IMR-90 (cell line): Measurements from ENCODE around the gene GBX2. TPM values are rescaled to one million over a fixed set of nuclear protein-coding genes. Genes with fewer than 3 reads are reported as not detected.
A peak's percentile ranks its signal among the peaks of the same experiment; 100 is the strongest.

Experiments used
- ATAC-seq: fragments of 200-7000 bp; cut with Tn5 transposase; 2 replicates; pipeline ENCODE4 v1.9.1; 2020; ENCODE audit warnings: low read depth, mild to moderate bottlenecking, moderate library complexity
- BruUV-seq: library from RNA; stranded (reverse); fragments of 400-500 nt; replicated peaks from 2 replicates; lab custom pipeline; 2021; lab: Mats Ljungman, UMichigan
- CTCF ChIA-PET: fragments of 300-600 bp; formaldehyde crosslinking; extraction: SDS; loops from one replicate; lab custom pipeline; 2021; ENCODE audit warnings: antibody characterized with exemption; lab: Yijun Ruan, JAX
- POLR2A ChIA-PET: fragments of 300-600 bp; sonication (Branson Sonifier 250); formaldehyde crosslinking; loops from one replicate; lab custom pipeline; 2022; ENCODE audit warnings: antibody characterized with exemption; ENCODE audit not compliant: unreplicated experiment; lab: Charles Lee
- DNase-seq: peaks from one replicate; pipeline ENCODE4 v3.0.0; 2013
- H2AFZ ChIP-seq: replicated peaks from 2 replicates; pipeline ENCODE3; 2013; ENCODE audit warnings: low read length, mild to moderate bottlenecking; ENCODE audit not compliant: poor library complexity
- H2AK5ac ChIP-seq: 2 replicates; pipeline ENCODE4 v1.6.1; 2013; ENCODE audit warnings: low read depth, low read length, inconsistent platforms
- H2AK9ac ChIP-seq: replicated peaks from 2 replicates; pipeline ENCODE3; 2013; ENCODE audit warnings: mild to moderate bottlenecking, low read depth, low read length, moderate library complexity; ENCODE audit not compliant: poor library complexity
- H2BK120ac ChIP-seq: 2 replicates; pipeline ENCODE4 v1.6.1; 2013; ENCODE audit warnings: low read depth, low read length, inconsistent platforms
- H2BK15ac ChIP-seq: 3 replicates; pipeline ENCODE4 v1.6.1; 2013; ENCODE audit warnings: low read depth, low read length, inconsistent platforms
- H2BK20ac ChIP-seq: 2 replicates; pipeline ENCODE4 v1.6.1; 2013; ENCODE audit warnings: low read depth, mild to moderate bottlenecking, inconsistent platforms, low read length, moderate library complexity
- H2BK5ac ChIP-seq: 2 replicates; pipeline ENCODE4 v1.6.1; 2013; ENCODE audit warnings: mild to moderate bottlenecking, low read depth, low read length, inconsistent platforms; ENCODE audit not compliant: poor library complexity, severe bottlenecking
- H3K14ac ChIP-seq: replicated peaks from 2 replicates; pipeline ENCODE4 v1.6.1; 2013; ENCODE audit warnings: low read depth, low read length, inconsistent platforms
- H3K18ac ChIP-seq: 2 replicates; pipeline ENCODE4 v1.6.1; 2013; ENCODE audit warnings: low read depth, low read length, control low read depth
- H3K23ac ChIP-seq: 2 replicates; pipeline ENCODE4 v1.6.1; 2013; ENCODE audit warnings: low read depth, low read length, inconsistent platforms
- H3K27ac ChIP-seq: 2 replicates; pipeline ENCODE4 v1.5.1; 2013; ENCODE audit warnings: mild to moderate bottlenecking, control low read depth, low read length; ENCODE audit not compliant: insufficient read depth
- H3K27me3 ChIP-seq: 2 replicates; pipeline ENCODE4 v1.6.1; 2013; ENCODE audit warnings: low read length; ENCODE audit not compliant: control insufficient read depth, insufficient read depth
- H3K36me3 ChIP-seq: 2 replicates; pipeline ENCODE4 v1.6.1; 2013; ENCODE audit warnings: low read length, mixed read lengths; ENCODE audit not compliant: control insufficient read depth, insufficient read depth
- H3K4ac ChIP-seq: 2 replicates; pipeline ENCODE4 v1.6.1; 2013; ENCODE audit warnings: low read depth, low read length, inconsistent platforms
- H3K4me1 ChIP-seq: 2 replicates; pipeline ENCODE4 v1.6.1; 2013; ENCODE audit warnings: low read length, mixed read lengths; ENCODE audit not compliant: control insufficient read depth, insufficient read depth
- H3K4me2 ChIP-seq: 2 replicates; pipeline ENCODE4 v1.6.1; 2013; ENCODE audit warnings: low read depth, mild to moderate bottlenecking, control low read depth, low read length, moderate library complexity
- H3K4me3 ChIP-seq: 2 replicates; pipeline ENCODE4 v1.5.1; 2013; ENCODE audit warnings: low read depth, mild to moderate bottlenecking, control low read depth, low read length, moderate library complexity; ENCODE audit not compliant: insufficient read depth
- H3K56ac ChIP-seq: 2 replicates; pipeline ENCODE4 v1.6.1; 2013; ENCODE audit warnings: low read length, inconsistent platforms; ENCODE audit not compliant: insufficient read depth; ENCODE audit errors: extremely low read depth
- H3K79me1 ChIP-seq, 2 experiments: 2 replicates each; pipeline ENCODE4 v1.6.1; 2013; ENCODE audit warnings: low read length in 2 of 2, inconsistent platforms in 1 of 2, low read depth in 1 of 2
- H3K9ac ChIP-seq: 2 replicates; pipeline ENCODE4 v1.6.1; 2013; ENCODE audit warnings: low read depth, low read length, control low read depth
- H3K9me1 ChIP-seq: 2 replicates; pipeline ENCODE4 v1.6.1; 2013; ENCODE audit warnings: low read length, inconsistent platforms; ENCODE audit not compliant: insufficient read depth
- H3K9me3 ChIP-seq: 2 replicates; pipeline ENCODE4 v1.6.1; 2013; ENCODE audit warnings: low read length; ENCODE audit not compliant: control insufficient read depth, insufficient read depth
- H4K20me1 ChIP-seq: 2 replicates; pipeline ENCODE4 v1.6.1; 2013; ENCODE audit warnings: low read length, inconsistent platforms; ENCODE audit not compliant: insufficient read depth
- H4K5ac ChIP-seq: 2 replicates; pipeline ENCODE4 v1.6.1; 2013; ENCODE audit warnings: mild to moderate bottlenecking, low read depth, low read length, control low read depth
- H4K8ac ChIP-seq, 2 experiments: 2 replicates each; pipeline ENCODE4 v1.6.1; 2013; ENCODE audit warnings: low read depth in 2 of 2, low read length in 2 of 2, control low read depth in 1 of 2, inconsistent platforms in 1 of 2
- H4K91ac ChIP-seq: 2 replicates; pipeline ENCODE4 v1.6.1; 2013; ENCODE audit warnings: low read depth, low read length, inconsistent platforms; ENCODE audit not compliant: insufficient read depth
- CEBPB ChIP-seq: IDR thresholded peaks from 2 replicates; pipeline ENCODE4 v1.6.1; 2012; ENCODE audit warnings: low read depth, low read length, improper control_type of control experiment
- CHD1 ChIP-seq: IDR thresholded peaks from 2 replicates; pipeline ENCODE4 v1.6.1; 2012; ENCODE audit warnings: low read depth, low read length, improper control_type of control experiment
- FOS ChIP-seq: fragments of 150-350 bp; IDR thresholded peaks from 2 replicates; pipeline ENCODE4 v1.6.1; 2016; ENCODE audit warnings: low read depth, low read length
- MAFK ChIP-seq: IDR thresholded peaks from 2 replicates; pipeline ENCODE4 v1.6.1; 2012; ENCODE audit warnings: low read depth, low read length, improper control_type of control experiment
- POLR2A ChIP-seq: IDR thresholded peaks from 2 replicates; pipeline ENCODE4 v1.6.1; 2012; ENCODE audit warnings: mild to moderate bottlenecking, low read depth, low read length
- RAD21 ChIP-seq: IDR thresholded peaks from 2 replicates; pipeline ENCODE4 v1.6.1; 2012; ENCODE audit warnings: low read length, improper control_type of control experiment
- RCOR1 ChIP-seq: IDR thresholded peaks from 2 replicates; pipeline ENCODE4 v1.6.1; 2012; ENCODE audit warnings: mild to moderate bottlenecking, low read length, improper control_type of control experiment; ENCODE audit not compliant: insufficient replicate concordance
- RFX5 ChIP-seq: IDR thresholded peaks from 2 replicates; pipeline ENCODE4 v1.8.0; 2012; ENCODE audit warnings: low read depth, mild to moderate bottlenecking, low read length, moderate library complexity
- WGBS, 2 experiments: methylation state at CpG; one replicate each; pipeline versions ENCODE4 v1.1.5 to v1.1.7; 2013; ENCODE audit warnings: missing lambda C conversion rate in 2 of 2; ENCODE audit not compliant: insufficient read length in 1 of 2; ENCODE audit errors: extremely low coverage in 2 of 2; 5-methylcytosine and 5-hydroxymethylcytosine counted together
- dilution Hi-C: fragments of 300-500 bp; cut with HindIII; formaldehyde crosslinking; loops from one replicate; pipeline ENCODE4 v1.14.3; 2018; ENCODE audit warnings: low sequenced_read_pairs; ENCODE audit not compliant: unreplicated experiment
- in situ Hi-C: fragments of 300-500 bp; cut with MboI; formaldehyde crosslinking; loops from 3 replicates; pipeline ENCODE4 v1.14.3; 2019; ENCODE audit warnings: low sequenced_read_pairs, inconsistent platforms, mixed read lengths
- intact Hi-C: fragments of 100-400 bp; cut with micrococcal nuclease; formaldehyde crosslinking; loops from 2 replicates; pipeline ENCODE4 v1.10.0; 2022
- polyA plus RNA-seq, 3 experiments: library from polyadenylated mRNA; depleted of rRNA; stranded (reverse); fragments of >200 nt; gene quantifications; 2 replicates each; pipeline ENCODE4 v1.2.3, GENCODE V29; 2012; ENCODE audit warnings: low replicate concordance in 1 of 3
- total RNA-seq: library from RNA; depleted of rRNA; stranded (reverse); fragments of >200 nt; gene quantifications from 2 replicates; pipeline ENCODE4 v1.2.3, GENCODE V29; 2012
- TF ChIP-seq, protein P1 (sequence below): fragments of 150-350 bp; IDR thresholded peaks from 2 replicates; pipeline ENCODE4 v1.6.1; 2017; ENCODE audit warnings: mild to moderate bottlenecking, antibody characterized with exemption, low read length, low read depth
- TF ChIP-seq, protein P2 (sequence below): fragments of 150-350 bp; IDR thresholded peaks from 2 replicates; pipeline ENCODE4 v1.6.1; 2016; ENCODE audit warnings: low read depth, mild to moderate bottlenecking, low read length, moderate library complexity, borderline replicate concordance
- TF ChIP-seq, protein P3 (sequence below): conservative IDR thresholded peaks from 2 replicates; pipeline ENCODE4 v1.5.1; 2012; ENCODE audit warnings: mild to moderate bottlenecking, low read depth, low read length, improper control_type of control experiment

GBX2 gene
- total and polyA plus RNA-seq, 2 of the 4 experiments (the other 2 are of a cell fraction) = 0.10 TPM; not detected in 1

- H3K14ac ChIP-seq = no peak overlapping the region
- H2BK15ac ChIP-seq = no peak overlapping the region
- no peaks in the 10 kb centered on the region for H3K36me3 ChIP-seq
- BruUV-seq = no TSS peak
- no peak overlapping the region for H3K4ac ChIP-seq
- H3K4me2 ChIP-seq = no peak overlapping the region
- dilution Hi-C loops (no loop called here), in situ Hi-C loops (no loop called here), intact Hi-C loops (no loop called here)
- ATAC-seq (no peak), DNase-seq (no peak)
- no peak overlapping the region for H4K91ac ChIP-seq
- no peak overlapping the region for H2AK9ac ChIP-seq
- H3K4me3 ChIP-seq = no peak overlapping the region
- peak overlapping the region; percentile 23 for H2AFZ ChIP-seq
- H2AK5ac ChIP-seq = no peak overlapping the region
- ChIA-PET CTCF (no interaction called here), POLR2A (no interaction called here)
- TF ChIP-seq RCOR1 = no peak
- TF ChIP-seq RAD21 = no peak
- TF ChIP-seq MAFK = no peak
- TF ChIP-seq CHD1 = no peak
- TF ChIP-seq POLR2A = no peak
- TF ChIP-seq, protein P1, sequence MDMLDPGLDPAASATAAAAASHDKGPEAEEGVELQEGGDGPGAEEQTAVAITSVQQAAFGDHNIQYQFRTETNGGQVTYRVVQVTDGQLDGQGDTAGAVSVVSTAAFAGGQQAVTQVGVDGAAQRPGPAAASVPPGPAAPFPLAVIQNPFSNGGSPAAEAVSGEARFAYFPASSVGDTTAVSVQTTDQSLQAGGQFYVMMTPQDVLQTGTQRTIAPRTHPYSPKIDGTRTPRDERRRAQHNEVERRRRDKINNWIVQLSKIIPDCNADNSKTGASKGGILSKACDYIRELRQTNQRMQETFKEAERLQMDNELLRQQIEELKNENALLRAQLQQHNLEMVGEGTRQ = no peak
- TF ChIP-seq, protein P2, sequence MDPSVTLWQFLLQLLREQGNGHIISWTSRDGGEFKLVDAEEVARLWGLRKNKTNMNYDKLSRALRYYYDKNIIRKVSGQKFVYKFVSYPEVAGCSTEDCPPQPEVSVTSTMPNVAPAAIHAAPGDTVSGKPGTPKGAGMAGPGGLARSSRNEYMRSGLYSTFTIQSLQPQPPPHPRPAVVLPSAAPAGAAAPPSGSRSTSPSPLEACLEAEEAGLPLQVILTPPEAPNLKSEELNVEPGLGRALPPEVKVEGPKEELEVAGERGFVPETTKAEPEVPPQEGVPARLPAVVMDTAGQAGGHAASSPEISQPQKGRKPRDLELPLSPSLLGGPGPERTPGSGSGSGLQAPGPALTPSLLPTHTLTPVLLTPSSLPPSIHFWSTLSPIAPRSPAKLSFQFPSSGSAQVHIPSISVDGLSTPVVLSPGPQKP = no peak
- no peak for TF ChIP-seq FOS
- no peak for TF ChIP-seq RFX5
- TF ChIP-seq, protein P3, sequence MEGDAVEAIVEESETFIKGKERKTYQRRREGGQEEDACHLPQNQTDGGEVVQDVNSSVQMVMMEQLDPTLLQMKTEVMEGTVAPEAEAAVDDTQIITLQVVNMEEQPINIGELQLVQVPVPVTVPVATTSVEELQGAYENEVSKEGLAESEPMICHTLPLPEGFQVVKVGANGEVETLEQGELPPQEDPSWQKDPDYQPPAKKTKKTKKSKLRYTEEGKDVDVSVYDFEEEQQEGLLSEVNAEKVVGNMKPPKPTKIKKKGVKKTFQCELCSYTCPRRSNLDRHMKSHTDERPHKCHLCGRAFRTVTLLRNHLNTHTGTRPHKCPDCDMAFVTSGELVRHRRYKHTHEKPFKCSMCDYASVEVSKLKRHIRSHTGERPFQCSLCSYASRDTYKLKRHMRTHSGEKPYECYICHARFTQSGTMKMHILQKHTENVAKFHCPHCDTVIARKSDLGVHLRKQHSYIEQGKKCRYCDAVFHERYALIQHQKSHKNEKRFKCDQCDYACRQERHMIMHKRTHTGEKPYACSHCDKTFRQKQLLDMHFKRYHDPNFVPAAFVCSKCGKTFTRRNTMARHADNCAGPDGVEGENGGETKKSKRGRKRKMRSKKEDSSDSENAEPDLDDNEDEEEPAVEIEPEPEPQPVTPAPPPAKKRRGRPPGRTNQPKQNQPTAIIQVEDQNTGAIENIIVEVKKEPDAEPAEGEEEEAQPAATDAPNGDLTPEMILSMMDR = no peak
- no peak for TF ChIP-seq CEBPB
- H2BK5ac ChIP-seq = no peak overlapping the region
- H3K27ac ChIP-seq = no peak overlapping the region
- 30% methylated on average over 5 of the region's 8 CpGs; no CpG with 5 or more reads in 1 of the 2 experiments for WGBS, 2 experiments
- no peak overlapping the region for H3K9ac ChIP-seq
- H3K56ac ChIP-seq = no peak overlapping the region
- no peak overlapping the region for H3K23ac ChIP-seq
- no peak overlapping the region for H4K5ac ChIP-seq
- peaks cover 23% of the 10 kb centered on the region for H3K27me3 ChIP-seq
- no peaks in the 10 kb centered on the region for H3K9me1 ChIP-seq
- H4K8ac ChIP-seq = no peak overlapping the region
- H2BK120ac ChIP-seq = no peak overlapping the region
- no peaks in the 10 kb centered on the region; the same call in 1 of the 2 replicates for H3K9me3 ChIP-seq
- H3K18ac ChIP-seq = no peak overlapping the region
- no peak overlapping the region for H2BK20ac ChIP-seq
- no peaks in the 10 kb centered on the region for H3K79me1 ChIP-seq
- no peaks in the 10 kb centered on the region for H4K20me1 ChIP-seq
- H3K4me1 ChIP-seq = no peaks in the 10 kb centered on the region
Measured at GRCh38 chr2:236210536-236210935, 42.4 kb upstream of the GBX2 start.
